ENCODE data around the gene CEP95. TPM values are rescaled to one million over a fixed set of nuclear protein-coding genes. Genes with fewer than 3 reads are reported as not detected.
"Not testable (repeated sequence)": the region's sequence is repeated elsewhere in the genome, so short reads cannot be mapped to it uniquely, and the experiment has no call there.

Gene CEP95
- total RNA-seq, 1 donor from 2014 or later = 14.7 TPM

DNA sequence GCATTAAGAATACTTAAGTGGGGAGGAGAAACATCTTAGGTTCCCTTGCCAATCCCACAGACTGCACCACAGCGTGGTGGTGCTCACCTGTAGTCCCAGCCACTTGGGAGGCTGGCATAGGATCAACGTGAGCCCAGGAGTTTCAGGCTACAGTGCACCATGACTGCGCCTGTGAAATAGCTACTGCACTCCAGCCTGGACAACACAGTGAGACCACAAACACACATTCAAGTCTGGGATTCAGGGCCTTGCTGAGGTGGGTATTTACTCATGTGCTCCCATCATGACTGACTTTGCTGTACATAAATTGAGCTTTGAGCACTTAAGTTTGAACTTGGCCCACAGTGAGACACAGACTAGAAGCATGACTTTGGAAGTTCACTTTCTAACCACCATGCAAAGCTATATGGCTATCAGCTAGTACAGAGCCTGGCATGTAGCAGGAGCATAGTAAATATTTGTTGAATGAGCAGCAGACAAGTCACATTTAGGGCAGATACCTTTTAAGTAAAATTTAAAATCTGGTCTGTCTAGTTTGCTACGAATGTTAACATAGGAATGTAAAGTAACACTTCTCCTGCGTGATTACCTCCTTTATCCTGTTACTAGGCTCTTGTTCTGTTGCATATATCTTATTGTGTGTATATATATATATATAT lies 33.5 kb downstream of the CEP95 start:
- intact Hi-C loops (cut with DNase I) = no loop called here
- ATAC-seq = no peak

DNA sequence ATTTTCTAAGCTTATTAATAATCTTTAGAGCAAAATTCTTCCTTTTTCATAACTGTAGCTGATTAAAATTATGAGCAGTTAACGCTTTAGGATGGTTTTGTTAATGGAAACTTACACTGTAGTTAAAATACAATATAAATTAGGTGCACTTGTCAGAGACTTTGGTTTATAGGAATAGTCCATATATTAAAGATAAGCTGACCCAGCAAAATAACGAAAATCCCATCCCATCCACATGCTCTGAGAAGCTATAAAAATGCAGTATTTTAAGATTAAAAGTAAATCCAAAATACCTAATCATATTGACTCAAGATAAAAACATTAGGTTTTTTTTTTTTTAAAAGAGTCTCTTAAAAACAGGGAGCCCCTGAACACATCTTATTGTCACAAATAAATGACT lies 38.0 kb downstream of the CEP95 start:
- no peak for ATAC-seq
- DNase-seq (ENCODE audit: missing footprints) = no peak
- intact Hi-C loops (cut with DNase I) = no loop called here

More for the DNA sequence above, 33.5 kb downstream of the CEP95 start:
- no peak for DNase-seq (ENCODE audit: missing footprints)

DNA sequence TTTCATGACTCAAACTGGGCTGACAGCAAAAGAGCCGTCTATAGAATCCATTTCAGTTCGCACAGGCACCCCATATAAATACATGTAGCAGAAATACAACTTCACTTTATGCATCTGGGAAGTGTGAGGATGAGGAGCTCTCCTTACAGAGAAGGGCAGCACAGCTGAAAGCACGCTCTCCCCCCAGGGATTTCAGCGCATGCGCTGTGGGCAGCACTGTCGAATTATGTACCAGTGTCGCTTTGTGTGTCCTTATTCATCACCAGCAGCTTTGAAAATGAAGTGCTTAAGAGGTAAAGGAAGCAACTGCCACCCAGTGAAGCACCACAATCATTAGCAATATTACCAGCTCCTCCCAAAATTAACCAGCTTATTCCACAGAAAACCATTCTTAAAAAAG lies 39.9 kb downstream of the CEP95 start:
- intact Hi-C loops (cut with DNase I) = no loop called here
- no peak for DNase-seq (ENCODE audit: missing footprints)
- ATAC-seq = no peak

DNA sequence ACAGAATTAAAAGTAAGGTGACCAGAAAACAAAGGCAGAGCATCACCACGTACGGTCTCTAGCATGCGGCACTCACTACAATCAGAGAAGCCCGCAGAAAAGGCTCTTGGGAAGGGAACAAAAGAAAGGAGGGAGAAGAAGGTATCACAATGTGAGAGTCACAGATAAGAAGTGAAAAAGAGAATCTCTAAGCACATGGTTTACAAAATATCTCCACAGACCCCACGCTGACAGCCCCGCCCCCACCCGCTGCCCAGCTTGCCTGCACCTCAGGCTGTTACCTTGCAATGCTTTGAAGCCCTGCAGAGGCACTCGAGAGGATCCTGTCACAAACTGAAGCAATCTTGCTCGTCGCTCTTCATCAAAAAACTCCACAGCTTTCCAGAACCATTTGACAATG lies 40.5 kb downstream of the CEP95 start:
- ATAC-seq = no peak
- no peak for DNase-seq (ENCODE audit: missing footprints)
- intact Hi-C loops (cut with DNase I) = no loop called here

DNA sequence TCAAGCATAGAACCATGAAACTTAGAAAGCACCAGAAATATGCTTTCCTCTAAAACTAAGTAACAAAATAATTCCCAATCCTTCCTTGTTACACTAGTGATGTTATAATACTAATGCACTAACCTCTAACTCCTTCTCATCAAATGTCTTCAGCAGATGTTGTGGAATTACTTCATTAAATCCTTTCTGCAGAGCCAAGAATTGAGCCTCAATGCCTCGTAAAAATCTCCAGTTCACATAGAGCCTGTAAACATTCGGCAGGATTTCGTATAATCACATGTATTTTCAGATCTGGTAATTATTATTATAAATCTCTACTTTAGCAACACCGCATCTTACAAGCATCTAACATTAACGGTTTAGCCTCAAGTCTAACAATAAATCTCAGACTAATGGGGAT lies 44.7 kb downstream of the CEP95 start:
- DNase-seq (ENCODE audit: missing footprints) = no peak
- ATAC-seq = no peak
- intact Hi-C loops (cut with DNase I) = no loop called here

DNA sequence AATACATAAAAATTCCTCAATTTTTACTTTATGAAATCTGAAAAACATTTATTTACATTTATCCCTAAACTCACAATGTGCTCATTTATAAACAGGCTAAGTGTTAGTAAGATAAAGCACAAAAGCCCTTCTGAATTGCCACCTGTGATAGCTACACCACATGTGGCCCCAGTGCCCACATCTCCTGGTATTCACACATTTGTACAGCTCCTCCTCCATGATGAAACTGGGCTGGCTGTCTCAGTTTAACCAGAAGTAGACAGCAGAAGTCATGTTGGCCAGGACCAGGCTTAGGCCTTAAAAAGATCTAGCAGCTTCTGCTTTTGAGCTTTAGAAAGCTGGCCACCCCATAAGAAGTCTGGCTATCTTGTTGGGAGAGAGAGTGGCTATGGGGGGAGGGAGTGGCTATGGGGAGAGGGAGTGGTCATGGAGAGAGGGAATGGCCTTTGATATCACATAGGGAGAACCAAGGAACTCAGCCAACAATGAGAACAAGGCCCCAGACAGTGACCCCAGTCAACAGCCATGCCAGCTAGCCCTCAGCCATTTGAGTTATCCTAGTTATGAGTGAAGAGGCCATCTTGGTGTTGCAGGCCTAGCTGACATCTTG lies 47.4 kb downstream of the CEP95 start:
- ATAC-seq (no peak), DNase-seq (ENCODE audit: missing footprints) (no peak)
- intact Hi-C loops (cut with DNase I) = no loop called here

DNA sequence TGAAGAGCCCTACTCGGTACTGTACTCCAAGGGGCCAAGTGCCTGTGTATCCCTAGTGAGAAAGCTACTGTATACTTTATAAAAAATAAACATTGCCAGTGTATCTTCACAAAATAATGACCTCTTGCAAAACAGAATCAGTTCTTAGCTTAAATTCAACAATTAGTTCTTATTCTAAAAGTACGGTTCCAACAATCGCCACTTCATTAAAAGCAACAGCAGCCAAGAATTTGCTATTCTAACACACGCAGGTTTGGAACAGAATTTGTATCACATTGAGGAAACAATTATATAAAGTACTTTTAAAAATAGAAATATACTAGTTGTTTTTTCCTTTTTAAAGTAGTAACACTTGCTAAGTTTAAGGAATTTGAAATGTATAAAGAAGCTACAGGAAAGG lies 48.5 kb downstream of the CEP95 start:
- no peak for ATAC-seq
- DNase-seq (ENCODE audit: missing footprints) = no peak
- intact Hi-C loops (cut with DNase I) = no loop called here

DNA sequence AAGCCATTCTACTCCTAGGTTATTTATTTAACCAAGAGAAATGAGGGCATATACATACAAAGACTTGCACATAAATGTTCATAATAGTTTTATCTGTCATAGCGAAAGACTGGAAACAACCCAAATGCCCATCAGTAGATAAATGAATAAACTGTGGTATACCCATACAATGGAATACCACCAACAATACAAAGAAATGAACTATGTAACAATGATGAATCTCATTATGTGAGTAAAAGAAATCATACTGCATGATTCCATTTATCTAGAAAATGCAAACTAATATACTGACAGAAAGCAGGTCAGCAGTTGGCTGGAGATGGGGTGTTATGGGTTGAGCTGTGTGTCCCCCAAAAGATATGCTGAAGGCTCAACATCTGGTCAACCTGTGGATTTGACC lies 57.3 kb downstream of the CEP95 start:
- intact Hi-C loops (cut with DNase I) = no loop called here
- DNase-seq (ENCODE audit: missing footprints) (no peak), ATAC-seq (no peak)

DNA sequence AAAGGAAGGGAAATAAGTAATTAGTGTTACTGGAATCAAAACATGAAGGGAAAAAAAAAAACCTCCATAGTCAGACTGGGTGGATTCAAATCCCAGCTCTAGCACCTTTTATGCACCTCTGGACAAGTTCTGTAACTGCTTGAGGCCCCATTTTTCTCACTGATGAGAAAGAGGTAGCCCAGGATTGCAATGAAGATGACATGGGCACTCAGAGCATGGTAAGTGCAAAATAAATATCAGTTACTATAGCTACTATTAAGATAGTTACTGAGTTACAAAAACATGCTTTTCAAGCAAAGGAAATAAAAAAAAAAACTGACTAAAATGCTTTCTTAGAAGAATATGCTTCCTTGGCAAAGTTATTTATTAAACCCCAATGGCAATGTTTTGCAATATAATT lies 58.8 kb downstream of the CEP95 start:
- ATAC-seq (no peak), DNase-seq (ENCODE audit: missing footprints) (no peak)
- intact Hi-C loops (cut with DNase I) = no loop called here

DNA sequence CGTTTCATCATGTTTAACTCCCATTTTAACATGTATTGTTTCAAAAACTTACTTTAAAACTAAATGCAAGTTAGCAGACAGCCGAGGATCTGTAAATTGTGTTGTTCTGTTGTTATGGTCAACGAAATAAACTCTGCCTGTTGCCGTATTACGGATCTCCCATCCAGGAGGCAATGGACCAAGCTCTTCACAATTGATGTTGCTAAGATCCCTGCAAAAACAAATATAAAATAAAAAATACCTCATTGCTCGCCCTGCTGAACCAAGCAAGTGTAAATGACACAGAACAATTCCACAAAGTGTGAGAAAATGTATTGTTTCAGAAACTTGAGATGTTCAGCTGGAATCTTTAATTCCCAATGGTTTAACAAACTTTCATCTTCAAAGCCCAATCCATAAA lies 65.0 kb downstream of the CEP95 start:
- DNase-seq (ENCODE audit: missing footprints) = no peak
- ATAC-seq = no peak
- intact Hi-C loops (cut with DNase I) = no loop called here

DNA sequence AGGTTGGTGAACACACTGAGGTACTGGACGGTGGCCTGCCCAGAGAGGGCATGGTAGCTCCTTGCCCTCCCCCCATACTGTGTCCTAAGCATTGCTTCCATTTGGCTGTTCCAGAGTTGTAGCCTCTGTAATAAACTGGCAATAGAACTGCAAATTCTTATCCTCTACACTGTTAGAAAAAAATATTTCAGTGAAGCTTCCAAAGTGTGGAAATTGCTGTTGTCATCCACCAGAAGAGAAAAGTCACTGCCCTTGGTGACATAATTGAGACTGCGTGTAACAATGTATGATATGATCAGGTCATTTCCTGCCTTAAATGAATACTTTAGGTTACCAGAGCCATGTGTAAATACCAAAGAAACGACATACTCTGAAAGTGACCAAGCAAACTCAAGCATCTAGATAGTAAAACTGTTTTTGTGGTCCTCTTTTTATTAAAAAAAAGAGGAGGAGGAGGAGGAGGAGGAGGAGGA lies 65.9 kb downstream of the CEP95 start:
- ATAC-seq (peak; percentile 65), DNase-seq (ENCODE audit: missing footprints) (no peak)
- intact Hi-C loops (cut with DNase I) = no loop called here

DNA sequence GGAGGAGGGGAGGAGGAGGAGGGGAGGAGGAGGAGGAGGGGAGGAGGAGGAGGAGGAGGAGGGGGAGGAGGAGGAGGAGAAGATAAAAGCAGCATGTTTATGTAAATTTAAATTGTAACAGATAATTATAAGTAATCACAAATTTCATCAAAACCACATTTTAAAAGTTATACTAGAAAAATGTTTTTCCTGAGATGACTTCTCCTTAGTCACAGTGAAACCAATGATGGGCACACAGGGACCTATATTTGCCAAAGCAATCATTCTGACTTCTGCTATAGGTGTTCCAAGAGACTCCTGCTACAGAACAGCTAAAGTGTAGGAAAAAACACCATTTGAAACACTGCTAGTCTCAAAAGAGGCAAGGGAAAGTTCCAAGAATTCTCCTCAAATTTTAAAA lies 66.4 kb downstream of the CEP95 start:
- intact Hi-C loops (cut with DNase I) = no loop called here
- ATAC-seq = no peak
- no peak for DNase-seq (ENCODE audit: missing footprints)

DNA sequence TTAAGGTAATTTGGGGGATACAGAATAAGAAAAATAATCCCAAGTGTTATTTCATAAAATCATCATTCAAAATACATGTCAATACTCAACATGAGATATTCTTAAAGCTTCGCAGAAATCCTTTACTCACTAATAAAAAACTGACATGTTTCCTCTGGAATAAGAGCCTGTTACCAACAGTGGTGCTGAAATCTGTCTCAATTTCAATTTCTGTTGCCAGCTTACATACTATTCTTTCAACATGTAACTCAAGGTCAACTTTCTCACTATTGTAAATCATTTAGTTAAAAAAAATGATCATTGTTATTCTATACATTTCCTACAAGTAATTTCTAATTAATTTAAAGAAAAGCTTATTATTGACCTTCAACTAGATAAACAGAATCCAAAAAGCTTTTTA lies 67.9 kb downstream of the CEP95 start:
- ATAC-seq = no peak
- DNase-seq (ENCODE audit: missing footprints) = no peak
- intact Hi-C loops (cut with DNase I) = no loop called here

DNA sequence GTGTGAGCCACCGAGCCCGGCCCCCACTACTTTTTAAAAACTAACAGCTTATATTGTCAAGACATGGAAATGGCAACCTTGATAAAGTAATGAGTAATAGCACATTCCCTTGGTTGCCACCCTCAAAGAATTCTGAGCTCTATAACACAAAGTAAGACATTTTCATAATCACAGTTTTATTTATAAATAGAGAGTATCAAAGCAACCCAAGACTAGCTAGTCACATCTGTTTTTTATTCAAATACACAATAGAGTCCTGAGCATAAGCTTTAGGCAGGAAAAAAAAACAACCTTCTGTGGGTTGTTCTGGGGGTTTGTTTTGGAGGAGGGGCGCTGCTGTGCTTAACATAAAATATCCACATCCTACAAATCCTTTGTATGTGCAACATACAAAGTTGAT lies 68.7 kb downstream of the CEP95 start:
- no peak for ATAC-seq
- intact Hi-C loops (cut with DNase I) = no loop called here
- no peak for DNase-seq (ENCODE audit: missing footprints)

DNA sequence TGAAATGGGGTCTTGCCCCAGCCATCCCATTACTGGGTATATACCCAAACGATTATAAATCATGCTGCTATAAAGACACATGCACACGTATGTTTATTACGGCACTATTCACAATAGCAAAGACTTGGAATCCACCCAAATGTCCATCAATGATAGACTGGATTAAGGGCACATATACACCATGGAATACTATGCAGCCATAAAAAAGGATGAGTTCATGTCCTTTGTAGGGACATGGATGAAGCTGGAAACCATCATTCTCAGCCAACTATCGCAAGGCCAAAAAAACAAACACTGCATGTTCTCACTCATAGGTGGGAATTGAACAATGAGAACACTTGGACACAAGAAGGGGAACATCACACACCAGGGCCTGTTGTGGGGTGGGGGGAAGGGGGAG lies 70.2 kb downstream of the CEP95 start:
- intact Hi-C loops (cut with DNase I); ATAC-seq; DNase-seq (ENCODE audit: missing footprints): not testable (repeated sequence)

DNA sequence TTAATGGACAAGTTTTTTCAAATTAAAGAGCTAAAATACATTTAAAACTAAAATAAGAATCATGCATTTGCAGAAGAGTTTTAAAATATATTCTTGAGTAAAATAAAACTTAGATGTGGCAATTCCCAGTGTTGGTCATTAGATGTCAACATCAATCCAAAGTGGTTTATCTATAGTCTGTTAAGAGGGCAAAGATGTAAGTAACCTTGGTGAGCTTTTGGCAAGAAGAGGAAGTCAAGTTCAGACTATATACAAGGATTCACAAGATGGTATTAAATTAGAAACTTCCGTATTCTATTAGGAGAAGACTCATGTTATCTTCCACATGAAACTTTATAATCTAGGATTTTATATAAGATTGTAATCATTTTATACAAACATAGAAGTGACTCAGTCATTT lies 73.1 kb downstream of the CEP95 start:
- DNase-seq (ENCODE audit: missing footprints) = no peak
- intact Hi-C loops (cut with DNase I) = no loop called here
- no peak for ATAC-seq

DNA sequence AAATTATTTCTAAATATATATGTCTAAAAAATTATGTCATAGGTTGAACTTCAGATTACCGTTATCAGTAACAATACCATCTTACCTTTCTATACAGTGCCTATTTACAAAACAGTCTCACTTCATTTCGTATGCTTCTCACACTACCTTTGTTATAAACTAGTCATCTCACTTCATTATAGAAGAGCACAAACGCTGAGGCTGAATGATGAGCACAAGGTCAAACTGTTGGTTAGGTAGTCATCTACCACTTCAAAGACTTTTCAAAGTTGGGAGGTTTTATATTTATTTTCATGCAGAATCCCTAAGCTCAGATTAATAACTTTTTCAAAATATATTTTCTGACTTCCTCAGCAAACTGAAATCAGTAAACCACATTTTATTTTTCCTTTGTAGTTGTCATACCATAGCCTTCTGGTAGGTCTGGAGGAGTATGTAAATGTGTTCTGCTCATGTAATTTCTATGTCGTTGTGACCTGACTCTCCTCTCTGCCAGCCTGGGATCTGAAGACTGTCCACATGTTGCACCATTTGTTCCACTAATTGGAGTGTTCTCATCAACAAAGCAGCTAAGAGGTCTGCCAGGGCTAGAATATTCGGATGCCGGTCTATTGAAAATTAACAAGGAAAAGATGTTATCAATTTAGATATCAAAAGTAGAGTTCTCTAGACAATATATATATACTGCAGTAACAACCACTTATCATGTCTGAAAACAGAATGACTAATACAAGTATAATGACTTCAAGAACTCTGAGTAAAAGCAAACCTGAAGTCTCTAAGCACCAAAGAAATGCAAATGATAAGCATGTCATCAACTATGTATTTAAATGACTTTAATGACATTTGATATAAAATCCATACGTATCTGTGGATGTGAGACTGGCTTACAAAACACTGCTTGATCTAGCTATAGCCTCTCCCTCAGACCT lies 73.9 kb downstream of the CEP95 start:
- intact Hi-C loops (cut with DNase I) = no loop called here
- ATAC-seq (no peak), DNase-seq (ENCODE audit: missing footprints) (no peak)

DNA sequence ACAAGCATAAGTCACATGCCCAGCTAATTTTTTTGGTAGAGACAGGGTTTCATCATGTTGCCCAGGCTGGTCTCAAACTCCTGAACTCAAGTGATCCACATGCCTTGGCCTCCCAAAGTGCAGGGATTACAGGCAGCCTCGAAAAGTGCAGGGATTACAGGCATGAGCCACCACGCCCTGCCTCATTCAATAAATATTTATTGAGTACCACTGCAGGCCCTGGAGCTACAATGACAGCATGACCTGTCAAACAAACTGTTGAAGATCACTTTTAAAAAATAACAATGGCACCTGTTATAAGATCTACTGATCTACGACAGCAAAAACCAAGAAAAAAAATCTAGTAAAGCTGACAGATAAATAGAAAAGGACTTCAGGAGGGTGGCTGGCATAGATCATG lies 76.3 kb downstream of the CEP95 start:
- ATAC-seq (no peak), DNase-seq (ENCODE audit: missing footprints) (no peak)
- intact Hi-C loops (cut with DNase I) = no loop called here

DNA sequence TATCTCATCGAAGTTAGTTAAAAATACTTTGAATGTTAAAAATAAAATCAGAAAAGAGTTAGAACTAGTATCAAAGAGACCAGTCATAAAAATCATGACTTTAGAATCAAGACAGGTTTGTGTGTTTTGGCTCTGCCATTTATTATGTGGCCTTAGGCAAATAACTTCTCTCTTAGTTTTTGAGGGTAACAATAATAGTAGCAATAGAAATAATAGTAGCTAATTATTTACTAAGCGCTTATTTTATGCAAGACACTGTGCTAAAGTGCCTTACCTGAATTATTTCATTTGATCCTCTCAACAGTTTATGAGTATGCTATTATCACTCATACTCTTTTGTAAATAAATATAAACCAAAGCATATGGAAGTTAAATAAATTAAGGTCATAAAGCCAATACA lies 78.4 kb downstream of the CEP95 start:
- intact Hi-C loops (cut with DNase I) = no loop called here
- DNase-seq (ENCODE audit: missing footprints) = no peak
- ATAC-seq = no peak
